ENCODE measurements around the gene ZNF280D.

GRCh38 chr15:56767315-56767714, 34.0 kb upstream of the ZNF280D start:
- TF ChIP-seq CTCF (conservative IDR thresholded peaks at IDR 0.05), result no peak
- TF ChIP-seq EZH2 (IDR thresholded peaks at IDR 0.05; ENCODE audit: low read depth), result no peak
